HCT116 (cell line): ENCODE measurements around the gene LCOR.

Experiments
- CEBPB ChIP-seq: IDR thresholded peaks from 2 replicates; pipeline ENCODE4 v1.6.1; 2012; ENCODE audit warnings: low read depth
- EZH2 ChIP-seq: fragments of 200-600 bp; sonication (generic); IDR thresholded peaks from 2 replicates; pipeline ENCODE4 v1.6.1; 2017; ENCODE audit warnings: antibody characterized with exemption, mixed run types
- EZH2phosphoT487 ChIP-seq: fragments of 200-600 bp; IDR thresholded peaks from 2 replicates; pipeline ENCODE4 v1.6.1; 2018; ENCODE audit warnings: antibody characterized with exemption, borderline replicate concordance
- FOSL1 ChIP-seq: IDR thresholded peaks from 2 replicates; pipeline ENCODE4 v1.6.1; 2012; ENCODE audit warnings: low read depth
- JUND ChIP-seq: IDR thresholded peaks from 2 replicates; pipeline ENCODE4 v1.6.1; 2012
- POLR2A ChIP-seq: IDR thresholded peaks from 2 replicates; pipeline ENCODE4 v1.7.0; 2011; ENCODE audit warnings: borderline replicate concordance; ENCODE audit not compliant: insufficient read depth, insufficient read length; ENCODE audit errors: extremely low read depth
- RAD21 ChIP-seq: IDR thresholded peaks from 2 replicates; pipeline ENCODE4 v1.6.1; 2012; ENCODE audit warnings: low read depth, mild to moderate bottlenecking
- YY1 ChIP-seq: IDR thresholded peaks from 2 replicates; pipeline ENCODE4 v1.6.1; 2011; ENCODE audit warnings: low read length, low read depth, moderate library complexity, mild to moderate bottlenecking; ENCODE audit not compliant: insufficient replicate concordance; ENCODE audit errors: extremely low read depth
- ZNF274 ChIP-seq: fragments of 200-500 bp; sonication (Bioruptor generic); IDR thresholded peaks from 2 replicates; pipeline ENCODE4 v1.6.1; 2014; ENCODE audit warnings: mild to moderate bottlenecking, low read depth, low read length, inconsistent platforms
- TF ChIP-seq, protein P1 (sequence below), 3 experiments: fragments of 200-600 bp in 1 of 3; sonication (generic) in 1 of 3; IDR thresholded peaks in 2 of 3; conservative IDR thresholded peaks in 1 of 3; 2 replicates each; pipeline ENCODE4 v1.5.1; 2012 to 2017; ENCODE audit warnings: low read depth in 2 of 3, low read length in 2 of 3, antibody characterized with exemption in 1 of 3, borderline replicate concordance in 1 of 3, control low read depth in 1 of 3, mild to moderate bottlenecking in 1 of 3, mixed read lengths in 1 of 3, mixed run types in 1 of 3, moderate library complexity in 1 of 3; ENCODE audit not compliant: insufficient read depth in 1 of 3

DNA sequence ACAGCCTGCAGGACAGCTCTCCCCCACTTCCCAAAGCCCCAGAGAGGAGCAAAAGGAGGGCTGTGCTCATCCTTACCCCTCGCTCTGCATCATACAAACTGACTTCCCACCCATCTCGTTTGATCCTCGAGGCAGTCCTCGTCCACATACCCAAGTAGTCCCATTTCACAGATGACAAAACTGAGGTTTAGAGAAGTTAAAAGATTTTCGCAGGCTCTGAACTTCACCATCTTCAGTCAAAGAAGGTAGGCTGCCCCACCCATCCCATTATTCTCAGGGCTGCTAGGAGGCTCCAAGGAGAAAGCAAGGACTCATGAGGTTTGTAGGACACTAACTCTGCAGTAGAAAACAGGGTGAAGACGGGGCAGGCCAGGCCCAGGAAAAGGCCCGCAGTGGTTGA lies 206.6 kb downstream of the LCOR start:
- TF ChIP-seq YY1: no peak
- TF ChIP-seq CEBPB: no peak
- TF ChIP-seq, protein P1, sequence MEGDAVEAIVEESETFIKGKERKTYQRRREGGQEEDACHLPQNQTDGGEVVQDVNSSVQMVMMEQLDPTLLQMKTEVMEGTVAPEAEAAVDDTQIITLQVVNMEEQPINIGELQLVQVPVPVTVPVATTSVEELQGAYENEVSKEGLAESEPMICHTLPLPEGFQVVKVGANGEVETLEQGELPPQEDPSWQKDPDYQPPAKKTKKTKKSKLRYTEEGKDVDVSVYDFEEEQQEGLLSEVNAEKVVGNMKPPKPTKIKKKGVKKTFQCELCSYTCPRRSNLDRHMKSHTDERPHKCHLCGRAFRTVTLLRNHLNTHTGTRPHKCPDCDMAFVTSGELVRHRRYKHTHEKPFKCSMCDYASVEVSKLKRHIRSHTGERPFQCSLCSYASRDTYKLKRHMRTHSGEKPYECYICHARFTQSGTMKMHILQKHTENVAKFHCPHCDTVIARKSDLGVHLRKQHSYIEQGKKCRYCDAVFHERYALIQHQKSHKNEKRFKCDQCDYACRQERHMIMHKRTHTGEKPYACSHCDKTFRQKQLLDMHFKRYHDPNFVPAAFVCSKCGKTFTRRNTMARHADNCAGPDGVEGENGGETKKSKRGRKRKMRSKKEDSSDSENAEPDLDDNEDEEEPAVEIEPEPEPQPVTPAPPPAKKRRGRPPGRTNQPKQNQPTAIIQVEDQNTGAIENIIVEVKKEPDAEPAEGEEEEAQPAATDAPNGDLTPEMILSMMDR (IDR thresholded peaks at IDR 0.05 in 2 of 3, conservative IDR thresholded peaks at IDR 0.05 in 1 of 3; ENCODE audit: borderline replicate concordance in 1 of 3, insufficient read depth in 1 of 3, low read depth in 2 of 3, low read length in 2 of 3): no peak
- TF ChIP-seq ZNF274: no peak
- TF ChIP-seq POLR2A: no peak
- TF ChIP-seq FOSL1: no peak
- TF ChIP-seq EZH2: no peak
- no peak for TF ChIP-seq JUND
- TF ChIP-seq RAD21: no peak
- TF ChIP-seq EZH2phosphoT487: no peak
